Panc1 (cell line): ENCODE data around the gene KEL. TPM values are rescaled to one million over a fixed set of nuclear protein-coding genes. Genes with fewer than 3 reads are reported as not detected.

ENCODE experiments used
- ATAC-seq: fragments of 200-7000 bp; cut with Tn5 transposase; 2 replicates; pipeline ENCODE4 v1.9.1; 2020; ENCODE audit warnings: mild to moderate bottlenecking, moderate library complexity
- BruUV-seq: library from RNA; stranded (reverse); fragments of 400-500 nt; replicated peaks from 2 replicates; lab custom pipeline; 2021; lab: Mats Ljungman, UMichigan
- CTCF ChIA-PET: fragments of 300-600 bp; sonication (Branson Sonifier 250); formaldehyde crosslinking; loops from one replicate; lab custom pipeline; 2022; ENCODE audit warnings: antibody characterized with exemption; lab: Charles Lee
- POLR2A ChIA-PET: fragments of 300-600 bp; sonication (Branson Sonifier 250); formaldehyde crosslinking; loops from one replicate; lab custom pipeline; 2022; ENCODE audit warnings: antibody characterized with exemption; lab: Charles Lee
- DNase-seq: peaks from one replicate; pipeline ENCODE4 v3.0.0-alpha.2; 2010; ENCODE audit warnings: low read depth, low spot score
- H3K27ac ChIP-seq: 2 replicates; pipeline ENCODE4 v1.5.1; 2011; ENCODE audit warnings: mild to moderate bottlenecking, low read length, inconsistent platforms
- H3K27me3 ChIP-seq: fragments of 200-500 bp; sonication (Bioruptor generic); 2 replicates; pipeline ENCODE4 v1.6.0; 2014; ENCODE audit warnings: low read length, inconsistent platforms; ENCODE audit not compliant: control insufficient read depth, insufficient read depth
- H3K36me3 ChIP-seq: fragments of 200-500 bp; sonication (Bioruptor generic); 2 replicates; pipeline ENCODE4 v1.5.1; 2014; ENCODE audit warnings: inconsistent platforms, mild to moderate bottlenecking, low read length, moderate library complexity; ENCODE audit not compliant: control insufficient read depth, insufficient read depth
- H3K4me1 ChIP-seq: 2 replicates; pipeline ENCODE4 v1.5.1; 2011; ENCODE audit warnings: inconsistent platforms, mild to moderate bottlenecking, low read length, moderate library complexity; ENCODE audit not compliant: control insufficient read depth, insufficient read depth
- H3K4me3 ChIP-seq, 2 experiments: 2 replicates each; pipeline ENCODE4 v1.5.1; 2011 to 2012; ENCODE audit warnings: low read depth in 2 of 2, low read length in 2 of 2, mild to moderate bottlenecking in 2 of 2, inconsistent platforms in 1 of 2, moderate library complexity in 1 of 2
- H3K9me3 ChIP-seq: fragments of 200-500 bp; sonication (Bioruptor generic); 2 replicates; pipeline ENCODE4 v1.5.1; 2014; ENCODE audit warnings: low read depth, mild to moderate bottlenecking, inconsistent platforms, low read length, moderate library complexity; ENCODE audit not compliant: control insufficient read depth, insufficient read depth
- POLR2AphosphoS5 ChIP-seq: IDR thresholded peaks from 2 replicates; pipeline ENCODE4 v1.6.1; 2012; ENCODE audit warnings: mild to moderate bottlenecking, low read depth, low read length, moderate library complexity
- SIN3A ChIP-seq: IDR thresholded peaks from 2 replicates; pipeline ENCODE4 v1.6.1; 2012; ENCODE audit warnings: low read depth, mild to moderate bottlenecking, low read length, moderate library complexity, borderline replicate concordance; ENCODE audit not compliant: insufficient read depth
- TCF7L2 ChIP-seq: IDR thresholded peaks from 2 replicates; pipeline ENCODE4 v1.6.1; 2011; ENCODE audit warnings: mild to moderate bottlenecking, low read depth, low read length, inconsistent platforms
- in situ Hi-C: cut with HindIII; loops from 2 replicates; pipeline ENCODE4 v1.10.0; 2016; ENCODE audit warnings: low sequenced_read_pairs, low pct_unique_long_range_greater_than_20kb
- intact Hi-C: fragments of 100-400 bp; cut with micrococcal nuclease; formaldehyde crosslinking; loops from one replicate; pipeline ENCODE4 v1.10.0; 2022; ENCODE audit not compliant: unreplicated experiment
- total RNA-seq: library from RNA; stranded (reverse); gene quantifications from one replicate; pipeline ENCODE4 v1.2.1, GENCODE V29; 2021; ENCODE audit not compliant: unreplicated experiment
- TF ChIP-seq, protein P1 (sequence below): fragments of 450-650 bp; IDR thresholded peaks from 2 replicates; pipeline ENCODE4 v1.5.1; 2017; ENCODE audit warnings: mild to moderate bottlenecking
- TF ChIP-seq, protein P2 (sequence below), 2 experiments: IDR thresholded peaks; 2 replicates each; pipeline ENCODE4 v1.6.1; 2011 to 2012; ENCODE audit warnings: low read depth in 2 of 2, control low read depth in 1 of 2, low read length in 1 of 2, mild to moderate bottlenecking in 1 of 2, moderate library complexity in 1 of 2; ENCODE audit not compliant: insufficient read depth in 1 of 2

The KEL gene
- total RNA-seq, 1 experiment from 2014 or later: 0.44 TPM

DNA sequence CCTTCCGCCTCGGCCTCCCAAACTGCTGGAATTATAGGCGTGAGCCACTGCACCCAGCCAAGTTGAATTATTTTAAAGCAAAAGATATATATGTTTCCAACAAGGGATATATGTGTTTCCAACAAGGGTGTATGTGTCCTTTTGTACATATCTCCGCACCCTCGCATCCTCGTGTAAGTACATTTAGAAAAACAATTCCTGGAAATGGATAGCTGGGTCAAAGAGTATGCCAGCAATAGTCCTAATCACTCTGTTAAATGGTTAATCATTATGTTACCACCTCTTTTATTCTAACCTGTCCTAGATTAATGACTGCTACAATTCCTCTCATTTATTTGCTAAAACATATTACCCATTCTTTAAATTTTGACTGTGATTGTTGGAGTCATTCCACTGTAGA, 36.8 kb upstream of the KEL start:
- H3K9me3 ChIP-seq: no peaks in the 10 kb centered on the region
- ChIA-PET POLR2A (no interaction called here), CTCF (no interaction called here)
- H3K27me3 ChIP-seq: no peaks in the 10 kb centered on the region
- DNase-seq: no peak
- intact Hi-C loops: no loop called here
- in situ Hi-C loops: no loop called here
- TF ChIP-seq, protein P1, sequence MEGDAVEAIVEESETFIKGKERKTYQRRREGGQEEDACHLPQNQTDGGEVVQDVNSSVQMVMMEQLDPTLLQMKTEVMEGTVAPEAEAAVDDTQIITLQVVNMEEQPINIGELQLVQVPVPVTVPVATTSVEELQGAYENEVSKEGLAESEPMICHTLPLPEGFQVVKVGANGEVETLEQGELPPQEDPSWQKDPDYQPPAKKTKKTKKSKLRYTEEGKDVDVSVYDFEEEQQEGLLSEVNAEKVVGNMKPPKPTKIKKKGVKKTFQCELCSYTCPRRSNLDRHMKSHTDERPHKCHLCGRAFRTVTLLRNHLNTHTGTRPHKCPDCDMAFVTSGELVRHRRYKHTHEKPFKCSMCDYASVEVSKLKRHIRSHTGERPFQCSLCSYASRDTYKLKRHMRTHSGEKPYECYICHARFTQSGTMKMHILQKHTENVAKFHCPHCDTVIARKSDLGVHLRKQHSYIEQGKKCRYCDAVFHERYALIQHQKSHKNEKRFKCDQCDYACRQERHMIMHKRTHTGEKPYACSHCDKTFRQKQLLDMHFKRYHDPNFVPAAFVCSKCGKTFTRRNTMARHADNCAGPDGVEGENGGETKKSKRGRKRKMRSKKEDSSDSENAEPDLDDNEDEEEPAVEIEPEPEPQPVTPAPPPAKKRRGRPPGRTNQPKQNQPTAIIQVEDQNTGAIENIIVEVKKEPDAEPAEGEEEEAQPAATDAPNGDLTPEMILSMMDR: no peak
- no peak overlapping the region for H3K27ac ChIP-seq
- no peaks in the 10 kb centered on the region for H3K36me3 ChIP-seq
- BruUV-seq: no TSS peak
- ATAC-seq: no peak
- H3K4me3 ChIP-seq: no peak overlapping the region
- no peaks in the 10 kb centered on the region for H3K4me1 ChIP-seq

DNA sequence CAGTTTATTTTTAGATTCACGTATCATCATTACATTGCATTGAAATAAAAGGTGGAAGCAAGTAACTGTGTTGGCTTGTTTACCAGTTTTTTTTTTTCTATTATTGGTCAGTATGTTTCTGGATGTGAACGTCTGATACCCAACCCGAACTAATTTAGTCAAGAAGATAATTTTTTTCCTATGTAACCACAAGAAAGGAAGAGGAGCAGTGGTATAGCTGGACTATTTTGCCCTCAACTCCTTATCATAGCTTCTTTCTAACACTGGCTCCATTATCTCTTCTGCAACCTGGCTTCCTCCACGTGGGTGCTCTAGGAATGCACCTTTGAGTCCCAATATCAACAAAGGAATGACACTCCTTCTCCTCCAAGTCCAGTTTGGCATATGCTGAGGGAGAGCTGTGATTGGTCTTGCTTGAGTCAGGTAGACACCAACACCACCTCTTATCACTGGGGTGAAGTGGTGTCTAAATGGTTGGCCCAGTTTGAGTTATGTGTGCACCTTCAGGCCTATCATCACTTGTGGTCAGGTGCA, 35.4 kb upstream of the KEL start:
- in situ Hi-C loops (no loop called here), intact Hi-C loops (no loop called here)
- ChIA-PET CTCF (no interaction called here), POLR2A (interaction anchor here (0.7 kb wide), 1 partner anchor 430 kb away, joined by 3 read pairs; no protein-coding TSS in a partner anchor)
- TF ChIP-seq SIN3A (no peak), POLR2AphosphoS5 (no peak)
- DNase-seq (no peak), ATAC-seq (no peak)
- Histone ChIP-seq H3K36me3 (no peaks in the 10 kb centered on the region), H3K4me3 (no peak overlapping the region), H3K9me3 (no peaks in the 10 kb centered on the region), H3K4me1 (no peaks in the 10 kb centered on the region), H3K27me3 (no peaks in the 10 kb centered on the region), H3K27ac (no peak overlapping the region)
- BruUV-seq: no TSS peak

DNA sequence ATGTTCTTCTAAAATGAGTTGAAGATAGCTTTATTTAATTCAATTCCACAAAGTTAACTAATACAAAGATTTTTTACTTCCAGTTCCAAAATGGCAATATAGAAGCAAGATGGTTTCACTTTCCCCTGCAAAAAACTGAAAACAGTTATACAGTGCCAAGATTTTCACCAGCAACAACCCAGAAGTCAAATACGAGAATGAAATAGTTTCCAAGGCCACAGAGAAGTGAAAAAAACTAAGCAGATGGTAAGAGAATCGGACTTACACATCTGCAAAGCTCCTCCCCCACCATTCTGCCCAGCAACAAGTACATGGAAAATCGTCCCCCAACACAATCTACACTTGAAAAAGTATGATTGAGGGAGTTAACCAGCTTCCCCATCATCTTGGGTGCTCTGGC, 30.3 kb upstream of the KEL start:
- H3K4me1 ChIP-seq: no peaks in the 10 kb centered on the region
- TF ChIP-seq, protein P1: no peak
- TF ChIP-seq, protein P2, sequence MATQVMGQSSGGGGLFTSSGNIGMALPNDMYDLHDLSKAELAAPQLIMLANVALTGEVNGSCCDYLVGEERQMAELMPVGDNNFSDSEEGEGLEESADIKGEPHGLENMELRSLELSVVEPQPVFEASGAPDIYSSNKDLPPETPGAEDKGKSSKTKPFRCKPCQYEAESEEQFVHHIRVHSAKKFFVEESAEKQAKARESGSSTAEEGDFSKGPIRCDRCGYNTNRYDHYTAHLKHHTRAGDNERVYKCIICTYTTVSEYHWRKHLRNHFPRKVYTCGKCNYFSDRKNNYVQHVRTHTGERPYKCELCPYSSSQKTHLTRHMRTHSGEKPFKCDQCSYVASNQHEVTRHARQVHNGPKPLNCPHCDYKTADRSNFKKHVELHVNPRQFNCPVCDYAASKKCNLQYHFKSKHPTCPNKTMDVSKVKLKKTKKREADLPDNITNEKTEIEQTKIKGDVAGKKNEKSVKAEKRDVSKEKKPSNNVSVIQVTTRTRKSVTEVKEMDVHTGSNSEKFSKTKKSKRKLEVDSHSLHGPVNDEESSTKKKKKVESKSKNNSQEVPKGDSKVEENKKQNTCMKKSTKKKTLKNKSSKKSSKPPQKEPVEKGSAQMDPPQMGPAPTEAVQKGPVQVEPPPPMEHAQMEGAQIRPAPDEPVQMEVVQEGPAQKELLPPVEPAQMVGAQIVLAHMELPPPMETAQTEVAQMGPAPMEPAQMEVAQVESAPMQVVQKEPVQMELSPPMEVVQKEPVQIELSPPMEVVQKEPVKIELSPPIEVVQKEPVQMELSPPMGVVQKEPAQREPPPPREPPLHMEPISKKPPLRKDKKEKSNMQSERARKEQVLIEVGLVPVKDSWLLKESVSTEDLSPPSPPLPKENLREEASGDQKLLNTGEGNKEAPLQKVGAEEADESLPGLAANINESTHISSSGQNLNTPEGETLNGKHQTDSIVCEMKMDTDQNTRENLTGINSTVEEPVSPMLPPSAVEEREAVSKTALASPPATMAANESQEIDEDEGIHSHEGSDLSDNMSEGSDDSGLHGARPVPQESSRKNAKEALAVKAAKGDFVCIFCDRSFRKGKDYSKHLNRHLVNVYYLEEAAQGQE (IDR thresholded peaks at IDR 0.05; ENCODE audit: insufficient read depth in 1 of 2, low read depth in 2 of 2, low read length in 1 of 2): no peak
- no peak for TF ChIP-seq SIN3A
- no peak for TF ChIP-seq POLR2AphosphoS5
- no peak for TF ChIP-seq TCF7L2
- intact Hi-C loops (no loop called here), in situ Hi-C loops (no loop called here)
- ATAC-seq (no peak), DNase-seq (no peak)
- H3K9me3 ChIP-seq: no peaks in the 10 kb centered on the region
- H3K27me3 ChIP-seq: no peaks in the 10 kb centered on the region
- no peak overlapping the region for H3K4me3 ChIP-seq
- ChIA-PET POLR2A (no interaction called here), CTCF (no interaction called here)
- H3K36me3 ChIP-seq: no peaks in the 10 kb centered on the region
- H3K27ac ChIP-seq: no peak overlapping the region
- no TSS peak for BruUV-seq
